Hepatocyte (in vitro differentiated cells): ENCODE measurements around the gene TAF9. TPM values are rescaled to one million over a fixed set of nuclear protein-coding genes. Genes with fewer than 3 reads are reported as not detected.
"Not testable (repeated sequence)": the region's sequence is repeated elsewhere in the genome, so short reads cannot be mapped to it uniquely, and the experiment has no call there.

ENCODE experiments used
- DNase-seq: peaks from one replicate; pipeline ENCODE4 v3.0.0-alpha.2; 2016; ENCODE audit warnings: low spot score
- H2AFZ ChIP-seq: fragments of 200-600 bp; sonication (generic); 2 replicates; pipeline ENCODE4 v1.6.0; 2016; ENCODE audit warnings: antibody characterized with exemption, mild to moderate bottlenecking
- H3K27ac ChIP-seq: fragments of 200-600 bp; sonication (generic); 2 replicates; pipeline ENCODE4 v1.5.1; 2016; ENCODE audit warnings: mild to moderate bottlenecking
- H3K27me3 ChIP-seq: fragments of 200-600 bp; sonication (generic); 2 replicates; pipeline ENCODE4 v1.6.1; 2016
- H3K36me3 ChIP-seq: fragments of 200-600 bp; sonication (generic); replicated peaks from 2 replicates; pipeline ENCODE4 v1.5.1; 2016; ENCODE audit warnings: low read depth; ENCODE audit not compliant: insufficient read depth
- H3K4me1 ChIP-seq: fragments of 200-600 bp; sonication (generic); 2 replicates; pipeline ENCODE4 v1.5.1; 2016; ENCODE audit warnings: mild to moderate bottlenecking, moderate library complexity; ENCODE audit not compliant: insufficient read depth
- H3K4me2 ChIP-seq: fragments of 200-600 bp; sonication (generic); 2 replicates; pipeline ENCODE4 v1.6.0; 2016
- H3K4me3 ChIP-seq: fragments of 200-600 bp; sonication (generic); 2 replicates; pipeline ENCODE4 v1.5.1; 2016; ENCODE audit warnings: mild to moderate bottlenecking
- H3K79me2 ChIP-seq: fragments of 200-600 bp; sonication (generic); 2 replicates; pipeline ENCODE4 v1.6.0; 2017; ENCODE audit warnings: mild to moderate bottlenecking
- H3K9me2 ChIP-seq: fragments of 200-600 bp; sonication (generic); replicated peaks from 2 replicates; pipeline ENCODE4 v1.6.0; 2017; ENCODE audit warnings: mild to moderate bottlenecking; ENCODE audit not compliant: insufficient read depth
- H3K9me3 ChIP-seq: fragments of 200-600 bp; sonication (generic); 2 replicates; pipeline ENCODE4 v1.5.1; 2016; ENCODE audit warnings: low read depth, mild to moderate bottlenecking
- H4K20me1 ChIP-seq: fragments of 200-600 bp; sonication (generic); 2 replicates; pipeline ENCODE4 v1.6.0; 2016; ENCODE audit warnings: mild to moderate bottlenecking; ENCODE audit not compliant: insufficient read depth, poor library complexity, severe bottlenecking
- CTCF ChIP-seq: fragments of 200-600 bp; sonication (generic); IDR thresholded peaks from 2 replicates; pipeline ENCODE4 v1.5.1; 2016; ENCODE audit warnings: antibody characterized with exemption, mild to moderate bottlenecking; ENCODE audit not compliant: poor library complexity
- EZH2 ChIP-seq: fragments of 200-600 bp; sonication (generic); IDR thresholded peaks from 2 replicates; pipeline ENCODE4 v1.6.1; 2016; ENCODE audit warnings: antibody characterized with exemption, mild to moderate bottlenecking, borderline replicate concordance
- EZH2phosphoT487 ChIP-seq: fragments of 200-600 bp; sonication (generic); IDR thresholded peaks from one replicate; pipeline ENCODE4 v1.6.1; 2018; ENCODE audit warnings: antibody characterized with exemption, mild to moderate bottlenecking, low read depth, moderate library complexity; ENCODE audit not compliant: unreplicated experiment, severe bottlenecking
- WGBS: methylation state at CpG from one replicate; pipeline ENCODE4 v1.1.6; 2016; ENCODE audit warnings: low lambda C conversion rate; ENCODE audit errors: missing lambda C conversion rate; 5-methylcytosine and 5-hydroxymethylcytosine counted together
- polyA plus RNA-seq: library from polyadenylated mRNA; unstranded; fragments of >200 nt; fragmentation: Nextera tagmentation; extraction: Ambion mirVana; gene quantifications from 2 replicates; pipeline ENCODE4 v1.2.1, GENCODE V29; 2016
- total RNA-seq: library from RNA; depleted of rRNA; stranded (reverse); fragments of >200 nt; gene quantifications from 2 replicates; pipeline ENCODE4 v1.2.3, GENCODE V29; 2014

TAF9 gene
- total and polyA plus RNA-seq, 2 experiments from 2014 or later, result 81.6 to 126 TPM

- WGBS, result 18% methylated on average over 18 of the region's 18 CpGs
- no peaks in the 10 kb centered on the region for H3K27me3 ChIP-seq
- H3K9me2 ChIP-seq, result no peaks in the 10 kb centered on the region
- H3K36me3 ChIP-seq, result no peaks in the 10 kb centered on the region
- peak overlapping the region; percentile 55 for H3K4me2 ChIP-seq
- H4K20me1 ChIP-seq, result no peaks in the 10 kb centered on the region
- H3K27ac ChIP-seq, result peak overlapping the region; percentile 25
- H3K4me3 ChIP-seq, result no peak overlapping the region
- peak; percentile 89 for DNase-seq
- peaks cover 9% of the 10 kb centered on the region for H3K4me1 ChIP-seq
- no peaks in the 10 kb centered on the region for H3K9me3 ChIP-seq
- H3K79me2 ChIP-seq, result no peaks in the 10 kb centered on the region
- peak; percentile 82 for TF ChIP-seq CTCF
- no peak for TF ChIP-seq EZH2
- TF ChIP-seq EZH2phosphoT487, result no peak
- peak overlapping the region; percentile 29 for H2AFZ ChIP-seq
Measured at GRCh38 chr5:69334793-69335268, 34.5 kb downstream of the TAF9 start.

- not testable (repeated sequence) for H3K9me3 ChIP-seq, H3K4me3 ChIP-seq, H2AFZ ChIP-seq, H3K36me3 ChIP-seq, H3K27ac ChIP-seq, H3K27me3 ChIP-seq, DNase-seq, H3K9me2 ChIP-seq, H3K79me2 ChIP-seq, H3K4me2 ChIP-seq, H3K4me1 ChIP-seq, H4K20me1 ChIP-seq
- 97% methylated on average over 12 of the region's 25 CpGs for WGBS
Measured at GRCh38 chr5:69333668-69334315, 35.5 kb downstream of the TAF9 start.

GRCh38 chr5:69331528-69332445 is 37.5 kb downstream of the TAF9 start:
- H3K27me3 ChIP-seq, result no peaks in the 10 kb centered on the region
- no peaks in the 10 kb centered on the region for H4K20me1 ChIP-seq
- H3K36me3 ChIP-seq, result no peaks in the 10 kb centered on the region
- H3K4me2 ChIP-seq, result peak overlapping the region; percentile 67
- H3K9me2 ChIP-seq, result no peaks in the 10 kb centered on the region
- H3K9me3 ChIP-seq, result no peaks in the 10 kb centered on the region
- TF ChIP-seq EZH2phosphoT487, result no peak
- TF ChIP-seq CTCF, result no peak
- no peak for TF ChIP-seq EZH2
- no peaks in the 10 kb centered on the region for H3K79me2 ChIP-seq
- peak overlapping the region; percentile 25 for H2AFZ ChIP-seq
- H3K27ac ChIP-seq, result peak overlapping the region; percentile 88
- peak; percentile 48 for DNase-seq
- peaks cover 9% of the 10 kb centered on the region for H3K4me1 ChIP-seq
- no peak overlapping the region for H3K4me3 ChIP-seq
- 71% methylated on average over 11 of the region's 11 CpGs for WGBS

- H2AFZ ChIP-seq, result no peak overlapping the region
- peaks cover 9% of the 10 kb centered on the region for H3K4me1 ChIP-seq
- H3K4me3 ChIP-seq, result no peak overlapping the region
- H3K9me2 ChIP-seq, result no peaks in the 10 kb centered on the region
- H3K9me3 ChIP-seq, result no peaks in the 10 kb centered on the region
- H3K27me3 ChIP-seq, result no peaks in the 10 kb centered on the region
- DNase-seq, result peak; percentile 25
- no peaks in the 10 kb centered on the region for H3K36me3 ChIP-seq
- no peak overlapping the region for H3K4me2 ChIP-seq
- H4K20me1 ChIP-seq, result no peaks in the 10 kb centered on the region
- H3K79me2 ChIP-seq, result no peaks in the 10 kb centered on the region
- H3K27ac ChIP-seq, result peak overlapping the region; percentile 59
- WGBS, result 61% methylated on average over 9 of the region's 9 CpGs
- TF ChIP-seq CTCF (no peak), EZH2 (no peak), EZH2phosphoT487 (no peak)
Measured at GRCh38 chr5:69329905-69330489, 39.3 kb downstream of the TAF9 start.
